ENCODE data around the gene ATP5MG. TPM values are rescaled to one million over a fixed set of nuclear protein-coding genes. Genes with fewer than 3 reads are reported as not detected.

ATP5MG gene
- total RNA-seq, 1 experiment from 2014 or later = 205 TPM

DNA sequence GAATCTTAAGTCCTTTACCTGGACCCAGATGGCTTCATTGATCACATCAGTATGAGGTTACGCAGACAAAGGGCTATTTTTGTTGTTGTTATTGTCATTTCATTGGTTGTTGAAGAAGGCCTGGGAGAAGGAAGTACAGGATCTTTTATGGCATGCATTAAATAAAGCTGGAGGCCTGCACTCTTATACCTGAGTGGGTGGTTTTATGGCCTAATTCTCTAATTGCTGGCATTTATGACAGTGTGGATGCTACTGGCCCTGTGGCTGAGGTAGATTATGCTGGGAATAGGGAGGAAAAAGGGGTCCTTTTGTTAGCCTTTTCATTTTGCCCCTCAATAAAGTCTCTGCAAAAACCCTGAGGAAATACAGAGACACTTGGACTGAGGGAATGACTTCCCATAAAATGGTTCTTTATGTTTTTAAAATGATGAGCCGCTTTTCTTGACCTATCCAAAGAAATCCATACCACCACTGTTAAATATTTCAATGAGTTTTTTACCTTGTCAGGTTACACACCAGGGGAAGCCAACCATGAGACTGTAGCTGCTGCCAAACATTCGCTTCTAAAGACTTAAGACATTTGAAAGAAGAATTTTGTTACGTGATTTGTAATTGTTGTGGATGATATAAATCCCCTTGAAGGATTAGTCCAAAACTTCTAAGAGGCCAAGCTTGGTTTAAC lies 41.6 kb downstream of the ATP5MG start:
- H3K4me1 ChIP-seq (ENCODE audit: control insufficient read depth in 1 of 2, insufficient read depth in 2 of 2, low read length in 2 of 2) = peaks cover 6 to 19% of the 10 kb centered on the region in 2 experiments
- no peaks in the 10 kb centered on the region for H3K27me3 ChIP-seq (ENCODE audit: insufficient read depth, low read length)
- intact Hi-C loops (cut with micrococcal nuclease) = no loop called here
- H3K27ac ChIP-seq (ENCODE audit: low read depth, low read length) = no peak overlapping the region
- no peaks in the 10 kb centered on the region for H3K9me2 ChIP-seq (ENCODE audit: insufficient read depth)
- H3K9me3 ChIP-seq (ENCODE audit: control insufficient read depth in 1 of 2, insufficient read depth in 1 of 2, low read depth in 1 of 2, low read length in 2 of 2) = no peaks in the 10 kb centered on the region
- RAD21 ChIA-PET (ENCODE audit: low non-redundant PET in 1 of 2, low total read pairs in 2 of 2, uncharacterized antibody in 2 of 2, unreplicated experiment in 2 of 2) = no interaction called here
- no peak overlapping the region for H2AFZ ChIP-seq (ENCODE audit: low read depth, low read length, poor library complexity, severe bottlenecking)
- H4K20me1 ChIP-seq (ENCODE audit: insufficient read depth) = peaks cover 23% of the 10 kb centered on the region
- CTCF ChIA-PET = no interaction called here
- no peaks in the 10 kb centered on the region for H3K36me3 ChIP-seq (ENCODE audit: control insufficient read depth in 1 of 2, insufficient read depth in 2 of 2, low read length in 2 of 2)
- no peak overlapping the region for H3K4me2 ChIP-seq (ENCODE audit: low read length)
- peaks cover 97% of the 10 kb centered on the region for H3K79me2 ChIP-seq (ENCODE audit: insufficient read depth, low read length)
- ATAC-seq (no peak), DNase-seq (ENCODE audit: low read depth, low spot score) (no peak)
- H3K4me3 ChIP-seq (replicated peaks in 1 of 2; ENCODE audit: low read depth in 1 of 2, low read length in 2 of 2) = no peak overlapping the region
- TF ChIP-seq ZNF274 (IDR thresholded peaks at IDR 0.05; ENCODE audit: low read depth, low read length) (no peak), POLR2AphosphoS5 (IDR thresholded peaks at IDR 0.05; ENCODE audit: low read depth, low read length) (no peak), CEBPB (IDR thresholded peaks at IDR 0.05; ENCODE audit: low read depth) (no peak), SP1 (IDR thresholded peaks at IDR 0.05; ENCODE audit: low read depth) (no peak), SIN3A (IDR thresholded peaks at IDR 0.05; ENCODE audit: low read depth) (no peak), ZFX (IDR thresholded peaks at IDR 0.05) (no peak), RAD21 (IDR thresholded peaks at IDR 0.05; ENCODE audit: low read depth) (no peak), JUND (IDR thresholded peaks at IDR 0.05) (no peak), TCF7L2 (IDR thresholded peaks at IDR 0.05; ENCODE audit: borderline replicate concordance, extremely low read depth, insufficient read depth, insufficient read length) (no peak), SRF (IDR thresholded peaks at IDR 0.05; ENCODE audit: low read depth) (no peak), FOSL1 (IDR thresholded peaks at IDR 0.05; ENCODE audit: low read depth) (no peak), EGR1 (IDR thresholded peaks at IDR 0.05; ENCODE audit: low read depth) (no peak), EZH2phosphoT487 (IDR thresholded peaks at IDR 0.05; ENCODE audit: borderline replicate concordance) (no peak), POLR2A (IDR thresholded peaks at IDR 0.05; ENCODE audit: borderline replicate concordance, extremely low read depth, insufficient read depth, insufficient read length) (no peak)
- TF ChIP-seq, protein P1, sequence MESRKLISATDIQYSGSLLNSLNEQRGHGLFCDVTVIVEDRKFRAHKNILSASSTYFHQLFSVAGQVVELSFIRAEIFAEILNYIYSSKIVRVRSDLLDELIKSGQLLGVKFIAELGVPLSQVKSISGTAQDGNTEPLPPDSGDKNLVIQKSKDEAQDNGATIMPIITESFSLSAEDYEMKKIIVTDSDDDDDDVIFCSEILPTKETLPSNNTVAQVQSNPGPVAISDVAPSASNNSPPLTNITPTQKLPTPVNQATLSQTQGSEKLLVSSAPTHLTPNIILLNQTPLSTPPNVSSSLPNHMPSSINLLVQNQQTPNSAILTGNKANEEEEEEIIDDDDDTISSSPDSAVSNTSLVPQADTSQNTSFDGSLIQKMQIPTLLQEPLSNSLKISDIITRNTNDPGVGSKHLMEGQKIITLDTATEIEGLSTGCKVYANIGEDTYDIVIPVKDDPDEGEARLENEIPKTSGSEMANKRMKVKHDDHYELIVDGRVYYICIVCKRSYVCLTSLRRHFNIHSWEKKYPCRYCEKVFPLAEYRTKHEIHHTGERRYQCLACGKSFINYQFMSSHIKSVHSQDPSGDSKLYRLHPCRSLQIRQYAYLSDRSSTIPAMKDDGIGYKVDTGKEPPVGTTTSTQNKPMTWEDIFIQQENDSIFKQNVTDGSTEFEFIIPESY (IDR thresholded peaks at IDR 0.05; ENCODE audit: extremely low read depth, insufficient replicate concordance, low read length) = no peak
- TF ChIP-seq, protein P2, sequence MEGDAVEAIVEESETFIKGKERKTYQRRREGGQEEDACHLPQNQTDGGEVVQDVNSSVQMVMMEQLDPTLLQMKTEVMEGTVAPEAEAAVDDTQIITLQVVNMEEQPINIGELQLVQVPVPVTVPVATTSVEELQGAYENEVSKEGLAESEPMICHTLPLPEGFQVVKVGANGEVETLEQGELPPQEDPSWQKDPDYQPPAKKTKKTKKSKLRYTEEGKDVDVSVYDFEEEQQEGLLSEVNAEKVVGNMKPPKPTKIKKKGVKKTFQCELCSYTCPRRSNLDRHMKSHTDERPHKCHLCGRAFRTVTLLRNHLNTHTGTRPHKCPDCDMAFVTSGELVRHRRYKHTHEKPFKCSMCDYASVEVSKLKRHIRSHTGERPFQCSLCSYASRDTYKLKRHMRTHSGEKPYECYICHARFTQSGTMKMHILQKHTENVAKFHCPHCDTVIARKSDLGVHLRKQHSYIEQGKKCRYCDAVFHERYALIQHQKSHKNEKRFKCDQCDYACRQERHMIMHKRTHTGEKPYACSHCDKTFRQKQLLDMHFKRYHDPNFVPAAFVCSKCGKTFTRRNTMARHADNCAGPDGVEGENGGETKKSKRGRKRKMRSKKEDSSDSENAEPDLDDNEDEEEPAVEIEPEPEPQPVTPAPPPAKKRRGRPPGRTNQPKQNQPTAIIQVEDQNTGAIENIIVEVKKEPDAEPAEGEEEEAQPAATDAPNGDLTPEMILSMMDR (IDR thresholded peaks at IDR 0.05 in 2 of 3, conservative IDR thresholded peaks at IDR 0.05 in 1 of 3; ENCODE audit: borderline replicate concordance in 1 of 3, insufficient read depth in 1 of 3, low read depth in 2 of 3, low read length in 2 of 3) = no peak
- TF ChIP-seq, protein P3, sequence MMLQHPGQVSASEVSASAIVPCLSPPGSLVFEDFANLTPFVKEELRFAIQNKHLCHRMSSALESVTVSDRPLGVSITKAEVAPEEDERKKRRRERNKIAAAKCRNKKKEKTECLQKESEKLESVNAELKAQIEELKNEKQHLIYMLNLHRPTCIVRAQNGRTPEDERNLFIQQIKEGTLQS (IDR thresholded peaks at IDR 0.05) = no peak
- TF ChIP-seq, protein P4, sequence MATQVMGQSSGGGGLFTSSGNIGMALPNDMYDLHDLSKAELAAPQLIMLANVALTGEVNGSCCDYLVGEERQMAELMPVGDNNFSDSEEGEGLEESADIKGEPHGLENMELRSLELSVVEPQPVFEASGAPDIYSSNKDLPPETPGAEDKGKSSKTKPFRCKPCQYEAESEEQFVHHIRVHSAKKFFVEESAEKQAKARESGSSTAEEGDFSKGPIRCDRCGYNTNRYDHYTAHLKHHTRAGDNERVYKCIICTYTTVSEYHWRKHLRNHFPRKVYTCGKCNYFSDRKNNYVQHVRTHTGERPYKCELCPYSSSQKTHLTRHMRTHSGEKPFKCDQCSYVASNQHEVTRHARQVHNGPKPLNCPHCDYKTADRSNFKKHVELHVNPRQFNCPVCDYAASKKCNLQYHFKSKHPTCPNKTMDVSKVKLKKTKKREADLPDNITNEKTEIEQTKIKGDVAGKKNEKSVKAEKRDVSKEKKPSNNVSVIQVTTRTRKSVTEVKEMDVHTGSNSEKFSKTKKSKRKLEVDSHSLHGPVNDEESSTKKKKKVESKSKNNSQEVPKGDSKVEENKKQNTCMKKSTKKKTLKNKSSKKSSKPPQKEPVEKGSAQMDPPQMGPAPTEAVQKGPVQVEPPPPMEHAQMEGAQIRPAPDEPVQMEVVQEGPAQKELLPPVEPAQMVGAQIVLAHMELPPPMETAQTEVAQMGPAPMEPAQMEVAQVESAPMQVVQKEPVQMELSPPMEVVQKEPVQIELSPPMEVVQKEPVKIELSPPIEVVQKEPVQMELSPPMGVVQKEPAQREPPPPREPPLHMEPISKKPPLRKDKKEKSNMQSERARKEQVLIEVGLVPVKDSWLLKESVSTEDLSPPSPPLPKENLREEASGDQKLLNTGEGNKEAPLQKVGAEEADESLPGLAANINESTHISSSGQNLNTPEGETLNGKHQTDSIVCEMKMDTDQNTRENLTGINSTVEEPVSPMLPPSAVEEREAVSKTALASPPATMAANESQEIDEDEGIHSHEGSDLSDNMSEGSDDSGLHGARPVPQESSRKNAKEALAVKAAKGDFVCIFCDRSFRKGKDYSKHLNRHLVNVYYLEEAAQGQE (IDR thresholded peaks at IDR 0.05; ENCODE audit: low read depth) = no peak
- BruUV-seq (replicated peaks) = no TSS peak
- POLR2A ChIA-PET = no interaction called here
- no peak overlapping the region for H3K9ac ChIP-seq (ENCODE audit: low read length)
